Hepatocyte (in vitro differentiated cells): ENCODE data around the gene DCST1. TPM values are rescaled to one million over a fixed set of nuclear protein-coding genes. Genes with fewer than 3 reads are reported as not detected.

ENCODE experiments used
- DNase-seq: peaks from one replicate; pipeline ENCODE4 v3.0.0-alpha.2; 2016; ENCODE audit warnings: low spot score
- H2AFZ ChIP-seq: fragments of 200-600 bp; sonication (generic); 2 replicates; pipeline ENCODE4 v1.6.0; 2016; ENCODE audit warnings: antibody characterized with exemption, mild to moderate bottlenecking
- H3K27ac ChIP-seq: fragments of 200-600 bp; sonication (generic); 2 replicates; pipeline ENCODE4 v1.5.1; 2016; ENCODE audit warnings: mild to moderate bottlenecking
- H3K27me3 ChIP-seq: fragments of 200-600 bp; sonication (generic); 2 replicates; pipeline ENCODE4 v1.6.1; 2016
- H3K36me3 ChIP-seq: fragments of 200-600 bp; sonication (generic); replicated peaks from 2 replicates; pipeline ENCODE4 v1.5.1; 2016; ENCODE audit warnings: low read depth; ENCODE audit not compliant: insufficient read depth
- H3K4me1 ChIP-seq: fragments of 200-600 bp; sonication (generic); 2 replicates; pipeline ENCODE4 v1.5.1; 2016; ENCODE audit warnings: mild to moderate bottlenecking, moderate library complexity; ENCODE audit not compliant: insufficient read depth
- H3K4me2 ChIP-seq: fragments of 200-600 bp; sonication (generic); 2 replicates; pipeline ENCODE4 v1.6.0; 2016
- H3K4me3 ChIP-seq: fragments of 200-600 bp; sonication (generic); 2 replicates; pipeline ENCODE4 v1.5.1; 2016; ENCODE audit warnings: mild to moderate bottlenecking
- H3K79me2 ChIP-seq: fragments of 200-600 bp; sonication (generic); 2 replicates; pipeline ENCODE4 v1.6.0; 2017; ENCODE audit warnings: mild to moderate bottlenecking
- H3K9me2 ChIP-seq: fragments of 200-600 bp; sonication (generic); replicated peaks from 2 replicates; pipeline ENCODE4 v1.6.0; 2017; ENCODE audit warnings: mild to moderate bottlenecking; ENCODE audit not compliant: insufficient read depth
- H3K9me3 ChIP-seq: fragments of 200-600 bp; sonication (generic); 2 replicates; pipeline ENCODE4 v1.5.1; 2016; ENCODE audit warnings: low read depth, mild to moderate bottlenecking
- H4K20me1 ChIP-seq: fragments of 200-600 bp; sonication (generic); 2 replicates; pipeline ENCODE4 v1.6.0; 2016; ENCODE audit warnings: mild to moderate bottlenecking; ENCODE audit not compliant: insufficient read depth, poor library complexity, severe bottlenecking
- EZH2 ChIP-seq: fragments of 200-600 bp; sonication (generic); IDR thresholded peaks from 2 replicates; pipeline ENCODE4 v1.6.1; 2016; ENCODE audit warnings: antibody characterized with exemption, mild to moderate bottlenecking, borderline replicate concordance
- EZH2phosphoT487 ChIP-seq: fragments of 200-600 bp; sonication (generic); IDR thresholded peaks from one replicate; pipeline ENCODE4 v1.6.1; 2018; ENCODE audit warnings: antibody characterized with exemption, mild to moderate bottlenecking, low read depth, moderate library complexity; ENCODE audit not compliant: unreplicated experiment, severe bottlenecking
- WGBS: methylation state at CpG from one replicate; pipeline ENCODE4 v1.1.6; 2016; ENCODE audit warnings: low lambda C conversion rate; ENCODE audit errors: missing lambda C conversion rate; 5-methylcytosine and 5-hydroxymethylcytosine counted together
- polyA plus RNA-seq: library from polyadenylated mRNA; unstranded; fragments of >200 nt; fragmentation: Nextera tagmentation; extraction: Ambion mirVana; gene quantifications from 2 replicates; pipeline ENCODE4 v1.2.1, GENCODE V29; 2016
- total RNA-seq: library from RNA; depleted of rRNA; stranded (reverse); fragments of >200 nt; gene quantifications from 2 replicates; pipeline ENCODE4 v1.2.3, GENCODE V29; 2014
- TF ChIP-seq, protein P1 (sequence below): fragments of 200-600 bp; sonication (generic); IDR thresholded peaks from 2 replicates; pipeline ENCODE4 v1.5.1; 2016; ENCODE audit warnings: antibody characterized with exemption, mild to moderate bottlenecking; ENCODE audit not compliant: poor library complexity

Gene DCST1
- total and polyA plus RNA-seq, 2 experiments from 2014 or later, result 0.60 TPM; not detected in 1

DNA sequence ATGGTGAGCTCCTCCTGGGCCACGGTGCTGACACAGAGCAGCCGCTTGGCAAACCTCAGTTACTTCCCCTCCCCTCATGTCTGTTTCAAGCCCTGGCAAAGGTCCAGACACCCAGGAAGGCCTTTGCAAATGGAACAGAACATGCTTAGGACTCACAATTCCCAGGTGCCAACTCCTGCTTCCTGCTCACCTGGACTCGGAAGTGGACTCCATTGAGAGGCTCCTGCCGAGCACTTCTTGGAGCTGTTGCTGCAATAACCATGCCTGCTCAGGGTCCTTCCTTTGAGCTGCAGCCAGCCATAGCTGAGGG lies 10.7 kb upstream of the DCST1 start:
- no peak overlapping the region for H3K4me2 ChIP-seq
- TF ChIP-seq, protein P1, sequence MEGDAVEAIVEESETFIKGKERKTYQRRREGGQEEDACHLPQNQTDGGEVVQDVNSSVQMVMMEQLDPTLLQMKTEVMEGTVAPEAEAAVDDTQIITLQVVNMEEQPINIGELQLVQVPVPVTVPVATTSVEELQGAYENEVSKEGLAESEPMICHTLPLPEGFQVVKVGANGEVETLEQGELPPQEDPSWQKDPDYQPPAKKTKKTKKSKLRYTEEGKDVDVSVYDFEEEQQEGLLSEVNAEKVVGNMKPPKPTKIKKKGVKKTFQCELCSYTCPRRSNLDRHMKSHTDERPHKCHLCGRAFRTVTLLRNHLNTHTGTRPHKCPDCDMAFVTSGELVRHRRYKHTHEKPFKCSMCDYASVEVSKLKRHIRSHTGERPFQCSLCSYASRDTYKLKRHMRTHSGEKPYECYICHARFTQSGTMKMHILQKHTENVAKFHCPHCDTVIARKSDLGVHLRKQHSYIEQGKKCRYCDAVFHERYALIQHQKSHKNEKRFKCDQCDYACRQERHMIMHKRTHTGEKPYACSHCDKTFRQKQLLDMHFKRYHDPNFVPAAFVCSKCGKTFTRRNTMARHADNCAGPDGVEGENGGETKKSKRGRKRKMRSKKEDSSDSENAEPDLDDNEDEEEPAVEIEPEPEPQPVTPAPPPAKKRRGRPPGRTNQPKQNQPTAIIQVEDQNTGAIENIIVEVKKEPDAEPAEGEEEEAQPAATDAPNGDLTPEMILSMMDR, result no peak
- TF ChIP-seq EZH2phosphoT487, result no peak
- TF ChIP-seq EZH2, result no peak
- 72% methylated on average over 4 of the region's 4 CpGs for WGBS

DNA sequence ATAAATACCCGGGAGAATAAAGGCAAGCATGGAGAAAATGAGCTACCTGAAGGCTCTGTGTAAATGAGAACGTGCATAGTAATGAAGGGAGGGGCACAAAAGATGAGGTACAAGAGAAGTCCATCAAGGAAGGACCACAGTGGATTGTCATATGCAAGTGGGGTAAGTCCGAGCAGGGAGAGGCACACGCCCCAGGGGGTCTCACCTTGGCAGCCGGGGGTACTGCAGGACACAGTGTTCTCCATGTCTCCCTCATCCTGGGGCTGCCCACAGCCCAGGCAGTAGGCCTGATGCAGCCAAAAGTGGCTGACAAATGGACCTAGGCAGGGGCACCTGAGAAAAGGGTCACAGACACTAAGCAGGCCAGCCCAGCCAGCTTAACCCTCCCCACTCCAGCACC lies 10.0 kb upstream of the DCST1 start:
- H3K4me3 ChIP-seq, result no peak overlapping the region
- DNase-seq, result no peak
- no peak overlapping the region for H2AFZ ChIP-seq
- H3K4me1 ChIP-seq, result no peaks in the 10 kb centered on the region
- H3K4me2 ChIP-seq, result no peak overlapping the region
- TF ChIP-seq EZH2 (no peak), EZH2phosphoT487 (no peak)
- TF ChIP-seq, protein P1, result no peak
- 79% methylated on average over 5 of the region's 5 CpGs for WGBS
- H4K20me1 ChIP-seq, result no peaks in the 10 kb centered on the region
- no peaks in the 10 kb centered on the region for H3K36me3 ChIP-seq
- no peaks in the 10 kb centered on the region for H3K79me2 ChIP-seq
- no peaks in the 10 kb centered on the region for H3K9me3 ChIP-seq
- no peaks in the 10 kb centered on the region for H3K9me2 ChIP-seq
- no peak overlapping the region for H3K27ac ChIP-seq
- H3K27me3 ChIP-seq, result no peaks in the 10 kb centered on the region

More for the DNA sequence above, 10.7 kb upstream of the DCST1 start:
- no peaks in the 10 kb centered on the region for H3K79me2 ChIP-seq
- H2AFZ ChIP-seq, result no peak overlapping the region
- no peaks in the 10 kb centered on the region for H3K36me3 ChIP-seq
- no peak overlapping the region for H3K27ac ChIP-seq
- no peaks in the 10 kb centered on the region for H4K20me1 ChIP-seq
- DNase-seq, result no peak
- H3K9me3 ChIP-seq, result no peaks in the 10 kb centered on the region
- no peaks in the 10 kb centered on the region for H3K27me3 ChIP-seq
- no peak overlapping the region for H3K4me3 ChIP-seq
- no peaks in the 10 kb centered on the region for H3K9me2 ChIP-seq
- H3K4me1 ChIP-seq, result peaks cover 7% of the 10 kb centered on the region

DNA sequence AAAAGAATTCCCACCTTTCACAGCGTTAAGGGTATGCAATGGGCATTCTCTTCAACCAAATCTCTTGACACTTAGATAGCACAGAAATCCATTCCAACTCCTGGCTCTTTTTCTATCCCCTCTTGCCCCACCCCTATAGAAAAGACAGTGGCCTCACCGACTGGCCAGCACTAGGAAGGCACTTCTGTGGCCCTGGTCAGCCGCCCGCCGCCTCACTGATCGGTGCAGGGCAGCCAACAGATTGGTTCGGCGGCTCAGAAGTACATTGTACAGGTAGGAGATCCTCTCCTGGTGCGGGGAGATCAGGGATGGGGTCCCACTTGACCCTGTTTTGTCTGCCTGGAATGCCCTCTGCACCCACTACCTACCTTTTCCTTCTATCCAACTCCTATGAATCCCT lies 9.3 kb upstream of the DCST1 start:
- TF ChIP-seq EZH2, result no peak
- TF ChIP-seq, protein P1, result no peak
- TF ChIP-seq EZH2phosphoT487, result no peak

DNA sequence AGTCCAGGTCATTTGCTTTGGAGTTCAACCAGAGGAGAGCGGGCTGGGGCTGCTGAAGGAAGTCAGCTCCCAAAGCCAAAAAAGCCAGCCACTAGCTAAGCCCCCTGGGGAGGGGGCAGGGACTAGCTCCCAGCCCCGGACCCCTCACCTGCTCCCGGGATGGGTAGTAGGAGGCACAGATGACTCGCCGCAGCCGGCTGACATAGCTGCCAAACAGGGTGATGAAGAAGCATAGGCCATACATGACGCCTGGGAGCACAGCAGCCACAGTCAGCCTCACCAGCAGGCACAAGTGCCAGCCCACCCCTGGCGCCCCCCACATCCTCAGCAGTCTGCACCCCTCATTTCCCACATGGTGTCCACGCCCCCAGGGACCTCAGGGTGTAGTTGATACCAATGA lies 7.5 kb upstream of the DCST1 start:
- Histone ChIP-seq H4K20me1 (no peaks in the 10 kb centered on the region), H3K36me3 (no peaks in the 10 kb centered on the region), H3K9me3 (no peaks in the 10 kb centered on the region), H3K79me2 (no peaks in the 10 kb centered on the region), H3K9me2 (no peaks in the 10 kb centered on the region), H3K27ac (no peak overlapping the region), H3K4me1 (no peaks in the 10 kb centered on the region), H3K27me3 (no peaks in the 10 kb centered on the region), H3K4me3 (no peak overlapping the region), H2AFZ (no peak overlapping the region), H3K4me2 (no peak overlapping the region)
- DNase-seq, result no peak
- TF ChIP-seq EZH2 (no peak), EZH2phosphoT487 (no peak)
- TF ChIP-seq, protein P1, result no peak
- 74% methylated on average over 8 of the region's 9 CpGs for WGBS

More for the DNA sequence above, 9.3 kb upstream of the DCST1 start:
- DNase-seq, result no peak
- H3K4me1 ChIP-seq, result no peaks in the 10 kb centered on the region
- H3K79me2 ChIP-seq, result no peaks in the 10 kb centered on the region
- no peaks in the 10 kb centered on the region for H3K36me3 ChIP-seq
- H3K9me2 ChIP-seq, result no peaks in the 10 kb centered on the region
- H3K4me2 ChIP-seq, result no peak overlapping the region
- no peak overlapping the region for H2AFZ ChIP-seq
- H3K27me3 ChIP-seq, result no peaks in the 10 kb centered on the region
- H3K9me3 ChIP-seq, result no peaks in the 10 kb centered on the region
- H3K4me3 ChIP-seq, result no peak overlapping the region
- WGBS, result 94% methylated on average over 9 of the region's 9 CpGs
- no peaks in the 10 kb centered on the region for H4K20me1 ChIP-seq
- no peak overlapping the region for H3K27ac ChIP-seq
